ENCODE measurements around the gene TSEN15. TPM values are rescaled to one million over a fixed set of nuclear protein-coding genes. Genes with fewer than 3 reads are reported as not detected.

Gene TSEN15
- 154 and 167 TPM in 2 replicates for total RNA-seq (2014; rRNA removed; shearing (Covaris generic))

DNA sequence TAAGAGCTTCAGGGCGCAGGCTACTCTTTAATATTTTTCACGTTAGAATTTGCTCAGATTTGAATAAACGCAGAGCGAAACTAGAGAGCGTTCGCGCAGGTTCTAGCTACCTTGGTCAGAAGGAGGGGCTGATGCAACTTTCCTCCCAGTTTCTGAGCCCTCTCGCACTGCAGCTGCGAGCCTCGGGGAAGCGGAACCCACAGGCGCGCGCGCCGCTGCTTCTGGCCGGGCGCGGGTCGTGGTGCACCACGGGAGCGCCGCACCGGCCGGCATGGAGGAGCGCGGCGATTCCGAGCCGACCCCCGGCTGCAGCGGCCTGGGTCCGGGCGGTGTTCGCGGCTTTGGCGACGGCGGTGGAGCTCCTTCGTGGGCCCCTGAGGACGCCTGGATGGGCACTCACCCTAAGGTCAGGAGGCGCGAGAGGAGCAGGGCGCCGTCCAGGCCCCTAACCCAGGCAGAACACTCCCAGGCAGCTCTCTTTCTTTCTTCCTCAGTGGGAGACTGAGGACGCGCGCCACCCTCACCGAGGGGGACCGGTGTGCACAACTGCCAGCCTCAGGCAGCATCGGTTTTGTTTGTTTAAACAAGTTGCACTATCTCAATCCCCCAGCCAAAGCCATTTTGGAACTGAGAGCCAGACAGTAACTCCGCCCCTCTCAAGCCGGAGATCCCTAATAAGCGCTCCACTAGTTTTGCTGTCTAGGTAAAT, at the start of gene TSEN15:
TSEN15 (plus strand) TSS at position 246 of the 709 bp plus-strand sequence; CDS start at position 272, 26 bp downstream.
- DNase-seq (ENCODE audit: low spot score) = peak; percentile 77

GRCh38 chr1:184002071-184002470, 49.5 kb upstream of the TSEN15 start:
- peak; percentile 94 for DNase-seq (ENCODE audit: low spot score)

GRCh38 chr1:184004935-184005334, 46.6 kb upstream of the TSEN15 start:
- no peak for DNase-seq (ENCODE audit: low spot score)

GRCh38 chr1:184005506-184005905, 46.0 kb upstream of the TSEN15 start:
- DNase-seq (ENCODE audit: low spot score) = no peak

- no peak for DNase-seq (ENCODE audit: low spot score)
These were observed 40.7 kb upstream of the TSEN15 start for GRCh38 chr1:184010788-184011187.

- DNase-seq (ENCODE audit: low spot score) = no peak
These were observed 39.3 kb upstream of the TSEN15 start for GRCh38 chr1:184012187-184012586.

DNA sequence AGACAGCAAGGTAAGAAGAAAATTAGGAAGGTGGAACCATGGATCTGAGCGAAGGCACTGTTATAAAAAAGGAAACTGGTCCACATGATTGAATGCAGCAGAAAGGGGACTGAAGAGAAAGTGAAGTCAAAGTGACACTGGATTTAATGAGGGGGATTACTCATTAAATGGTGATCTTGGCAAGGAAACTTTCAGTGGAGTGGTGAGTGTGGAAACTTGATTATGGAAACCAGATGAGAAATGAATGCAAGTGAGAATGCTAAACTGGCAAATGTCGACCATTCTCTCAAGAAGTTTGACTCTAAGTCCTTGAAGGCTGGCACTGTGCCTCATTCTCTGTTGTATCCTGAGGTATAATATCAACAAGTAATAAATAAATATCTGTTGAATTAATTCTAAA, 37.3 kb upstream of the TSEN15 start:
- no peak for DNase-seq (ENCODE audit: low spot score)

DNA sequence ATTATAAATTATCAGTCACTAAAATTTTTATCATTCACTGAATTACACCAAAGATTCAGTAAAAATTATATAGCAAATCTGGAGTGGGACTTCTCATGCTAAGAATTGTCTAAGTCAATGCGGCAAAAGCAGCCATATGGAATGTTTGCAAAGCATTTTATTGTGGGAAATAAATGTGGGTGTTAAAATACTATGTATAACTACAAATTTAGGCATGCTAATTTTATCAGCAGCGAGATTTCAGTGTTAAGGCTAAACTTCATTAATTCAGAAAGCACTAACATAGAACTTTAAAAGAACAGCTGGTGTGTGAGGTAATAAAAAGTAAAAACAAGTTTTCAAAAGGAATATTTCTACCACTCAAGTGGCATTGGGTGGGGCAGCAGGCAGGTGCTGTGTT, 35.4 kb upstream of the TSEN15 start:
- DNase-seq (ENCODE audit: low spot score) = no peak

DNA sequence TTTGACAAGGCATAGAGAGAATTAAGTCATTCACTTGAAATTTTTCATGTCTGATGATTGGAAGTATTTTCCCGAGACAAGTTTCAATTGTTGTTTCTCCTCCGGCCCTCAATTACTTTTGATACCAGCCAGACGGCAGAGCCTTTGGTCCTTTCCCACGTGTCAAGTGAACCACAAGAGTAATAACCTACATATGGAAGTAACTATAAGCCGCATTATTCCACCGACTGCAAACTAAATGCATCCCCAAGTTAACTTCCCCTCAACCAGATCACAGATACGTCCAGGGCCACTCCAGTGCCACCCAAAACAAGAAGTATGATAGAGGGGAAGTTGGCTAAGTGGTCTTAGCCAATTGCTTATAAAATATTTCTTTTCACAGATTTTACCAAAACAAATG, 34.2 kb upstream of the TSEN15 start:
- DNase-seq (ENCODE audit: low spot score) = no peak

GRCh38 chr1:184018622-184019021, 32.9 kb upstream of the TSEN15 start:
- DNase-seq (ENCODE audit: low spot score) = no peak

DNA sequence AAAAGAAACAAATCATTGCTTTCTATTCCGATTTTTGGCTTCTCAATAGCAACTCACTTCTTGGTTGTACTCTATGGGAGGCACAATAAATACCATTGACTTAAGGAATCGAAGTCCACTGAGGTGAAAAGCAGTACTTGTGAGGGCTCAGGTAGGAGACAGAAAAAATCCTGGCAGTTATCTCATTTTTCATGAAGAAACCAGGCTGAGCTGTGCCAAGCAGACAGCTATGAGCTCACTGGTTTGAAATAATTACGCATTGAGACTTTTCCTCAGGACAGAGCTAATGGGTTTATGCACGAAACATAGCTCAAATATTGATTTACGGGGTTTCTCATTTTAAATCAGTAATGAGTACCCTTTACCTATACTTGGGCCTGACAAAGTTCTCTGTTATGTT, 32.5 kb upstream of the TSEN15 start:
- no peak for DNase-seq (ENCODE audit: low spot score)

- DNase-seq (ENCODE audit: low spot score) = no peak
These were observed 32.0 kb upstream of the TSEN15 start for GRCh38 chr1:184019506-184019905.

DNA sequence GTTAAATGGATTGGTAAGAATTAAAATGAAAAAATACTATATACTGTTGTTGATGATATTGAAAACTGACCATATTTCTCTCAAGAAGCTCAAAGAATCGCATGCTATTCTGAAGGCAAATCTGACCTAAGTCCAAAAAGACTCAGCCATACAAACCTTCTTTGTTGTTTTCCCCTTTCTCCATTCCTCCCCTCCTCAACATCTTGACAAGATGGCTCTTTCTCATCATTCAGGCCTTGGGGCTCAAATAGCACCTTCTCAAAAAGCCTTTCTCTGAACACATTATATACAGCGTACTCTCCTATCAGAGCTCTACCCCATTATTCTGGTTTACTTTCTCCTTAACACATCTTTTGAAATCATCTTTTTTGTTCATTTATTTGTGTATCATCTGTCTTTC, 31.2 kb upstream of the TSEN15 start:
- DNase-seq (ENCODE audit: low spot score) = no peak

DNA sequence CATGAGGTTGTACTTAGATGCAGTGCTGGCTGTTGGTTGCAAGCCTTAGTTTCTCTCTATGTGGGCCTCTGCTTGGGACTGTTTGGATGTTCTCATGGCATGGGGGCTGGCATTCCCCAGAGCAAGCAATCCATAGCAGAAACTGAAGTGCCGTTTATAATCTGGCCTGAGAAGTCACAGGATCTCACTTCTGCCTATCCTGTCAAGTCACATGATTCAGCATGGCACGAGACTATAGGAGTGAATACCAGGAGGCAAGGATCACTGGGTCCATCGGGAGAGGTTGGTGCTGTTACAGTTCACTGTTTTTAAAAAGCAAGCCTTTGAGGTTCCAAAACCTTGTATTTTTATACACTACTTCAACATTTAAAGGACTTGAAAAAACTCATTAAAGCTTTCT, 30.7 kb upstream of the TSEN15 start:
- DNase-seq (ENCODE audit: low spot score) = no peak

- no peak for DNase-seq (ENCODE audit: low spot score)
These were observed 29.8 kb upstream of the TSEN15 start for GRCh38 chr1:184021728-184022127.

DNA sequence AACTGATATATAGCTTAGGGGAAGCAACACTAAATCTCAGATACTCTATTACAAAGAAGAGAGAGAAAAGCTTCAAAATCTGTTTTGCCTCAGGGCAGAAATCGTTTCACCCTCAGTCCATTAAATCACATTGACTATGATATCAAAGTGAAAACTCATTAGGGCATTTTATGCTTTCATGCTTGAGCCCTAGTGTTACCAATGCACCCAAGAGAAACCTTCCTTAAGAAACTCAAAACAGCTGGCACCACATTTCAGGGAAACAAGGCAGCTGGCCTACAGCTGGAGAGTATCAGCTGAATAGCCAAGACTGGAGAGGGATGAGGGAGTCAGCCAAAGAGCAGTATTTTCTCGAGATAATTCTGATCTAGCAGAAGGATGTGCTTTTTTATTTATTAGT, 28.9 kb upstream of the TSEN15 start:
- no peak for DNase-seq (ENCODE audit: low spot score)

GRCh38 chr1:184023171-184023570, 28.4 kb upstream of the TSEN15 start:
- no peak for DNase-seq (ENCODE audit: low spot score)

DNA sequence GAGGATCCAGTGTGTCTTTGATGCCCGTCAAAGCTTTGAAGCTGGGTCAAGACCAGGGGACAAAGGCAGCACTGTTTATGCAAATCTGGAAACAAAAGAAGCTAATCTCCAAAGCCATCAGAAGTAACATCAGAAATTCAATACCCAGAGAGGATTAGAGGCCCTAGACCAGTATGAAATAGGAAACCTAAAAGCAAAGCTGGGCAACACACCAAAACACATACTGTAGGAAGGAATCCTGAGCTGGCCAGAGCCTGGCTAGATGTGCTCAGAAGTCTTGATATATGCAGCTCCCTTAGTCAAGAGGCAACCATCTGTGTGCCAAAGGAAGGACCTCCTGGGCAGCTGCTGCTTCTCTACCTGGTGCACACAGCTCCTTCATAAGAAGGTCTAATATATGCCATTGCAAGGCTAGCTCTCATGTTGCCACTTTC, 26.3 kb upstream of the TSEN15 start:
- DNase-seq (ENCODE audit: low spot score) = no peak

DNA sequence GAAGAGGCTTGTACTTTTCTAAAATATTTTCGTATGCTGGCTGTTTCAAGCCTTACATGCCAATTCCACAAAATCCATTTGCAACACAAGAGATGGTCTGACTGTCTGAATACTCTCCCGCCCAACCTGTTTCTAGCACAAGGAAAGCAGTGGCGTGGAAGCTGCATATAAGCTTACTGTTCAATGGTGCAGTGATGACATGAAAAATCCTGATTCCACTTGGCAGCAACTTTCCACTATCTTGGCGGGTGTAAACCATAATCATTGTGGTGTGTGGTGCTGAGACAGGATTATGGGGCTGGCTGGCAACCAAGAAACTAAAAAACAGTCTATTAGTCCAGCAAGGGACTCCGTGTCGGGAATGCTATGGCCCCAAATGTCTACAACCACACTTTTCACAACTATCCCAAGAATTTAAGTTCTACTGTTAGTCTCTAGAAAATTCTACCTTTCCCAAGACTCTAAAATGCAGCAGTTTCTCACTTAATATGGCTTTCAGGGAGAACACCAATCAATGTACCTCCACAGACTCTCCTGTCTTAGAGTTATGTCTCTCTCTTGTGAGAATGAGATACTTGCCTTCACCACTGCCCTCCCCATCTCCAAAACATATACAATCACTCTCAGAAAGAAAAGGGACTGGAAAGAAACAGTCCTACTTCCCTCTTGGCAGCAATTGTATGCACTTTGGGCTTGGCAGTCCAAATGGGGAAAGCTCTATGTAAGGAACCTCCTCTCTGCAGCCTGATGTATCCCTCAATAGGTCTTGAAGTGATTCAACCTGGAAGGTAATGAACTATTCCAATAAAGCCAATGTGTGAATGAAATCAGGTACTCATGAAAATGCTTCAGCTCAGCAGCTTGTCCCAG, 23.5 kb upstream of the TSEN15 start:
- no peak for DNase-seq (ENCODE audit: low spot score)

DNA sequence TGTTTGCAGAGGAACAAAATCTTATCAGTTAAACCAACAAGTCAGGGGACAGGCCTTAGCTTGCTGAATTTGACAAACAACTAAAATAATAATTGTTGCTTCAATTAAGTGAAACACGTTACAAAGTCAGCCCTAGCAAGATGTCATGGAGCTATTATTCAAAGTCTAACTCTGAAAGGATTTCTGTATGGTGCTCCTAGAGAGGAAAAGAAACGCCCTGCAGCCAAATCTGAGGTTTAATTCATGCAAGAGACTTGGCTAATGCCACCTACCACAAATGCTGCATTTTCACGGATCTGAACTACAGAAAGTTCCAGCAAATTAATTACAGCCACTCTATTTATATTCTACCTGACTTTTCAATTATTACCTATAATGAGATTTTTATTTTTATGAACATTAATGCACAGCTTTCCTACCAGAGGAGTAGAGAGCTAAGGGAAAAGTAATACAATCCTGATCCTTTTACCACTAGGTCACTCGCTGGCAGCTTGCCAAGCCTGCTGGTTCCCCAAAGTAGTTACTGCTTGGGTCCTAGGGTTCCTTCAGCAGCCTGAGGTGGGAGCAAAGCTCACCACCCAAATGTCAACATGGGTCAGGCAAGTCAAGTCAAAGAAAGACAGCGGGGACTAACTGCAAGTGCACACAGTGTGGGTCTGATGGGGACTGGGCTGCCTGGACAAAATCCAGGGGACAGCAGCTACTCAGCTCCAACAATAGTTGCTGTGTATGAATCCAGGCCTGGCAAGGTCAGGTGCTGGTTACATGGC, 22.5 kb upstream of the TSEN15 start:
- no peak for DNase-seq (ENCODE audit: low spot score)

GRCh38 chr1:184030433-184031091, 21.0 kb upstream of the TSEN15 start:
- no peak for DNase-seq (ENCODE audit: low spot score)

GRCh38 chr1:184031092-184031408, 20.5 kb upstream of the TSEN15 start:
- DNase-seq (ENCODE audit: low spot score) = no peak

All from A172 (cell line).